ENCODE results near the gene FKTN.

Gene FKTN

DNA sequence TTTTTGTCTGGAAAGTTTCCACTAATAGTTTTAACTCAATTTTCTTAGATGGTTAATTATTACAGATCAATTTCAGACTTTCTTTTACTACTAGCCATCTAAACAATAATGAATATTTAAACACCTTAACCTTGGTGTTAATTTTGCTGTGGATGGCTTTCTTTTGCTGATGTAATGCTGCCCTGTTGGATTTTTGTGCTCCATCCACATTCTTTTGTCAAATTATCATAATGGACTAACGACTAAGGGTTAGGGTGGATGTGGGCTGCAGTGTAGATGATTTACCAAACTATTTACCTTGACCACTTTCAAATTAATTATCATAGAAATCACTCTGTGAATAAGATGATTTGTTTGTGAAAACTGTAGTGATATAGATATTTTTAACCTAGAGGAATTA is 120.8 kb downstream of the FKTN start:
- no peak for TF ChIP-seq CTCF (conservative IDR thresholded peaks at IDR 0.05; ENCODE audit: low read depth, low read length)
- no peak for DNase-seq (ENCODE audit: low read depth)

DNA sequence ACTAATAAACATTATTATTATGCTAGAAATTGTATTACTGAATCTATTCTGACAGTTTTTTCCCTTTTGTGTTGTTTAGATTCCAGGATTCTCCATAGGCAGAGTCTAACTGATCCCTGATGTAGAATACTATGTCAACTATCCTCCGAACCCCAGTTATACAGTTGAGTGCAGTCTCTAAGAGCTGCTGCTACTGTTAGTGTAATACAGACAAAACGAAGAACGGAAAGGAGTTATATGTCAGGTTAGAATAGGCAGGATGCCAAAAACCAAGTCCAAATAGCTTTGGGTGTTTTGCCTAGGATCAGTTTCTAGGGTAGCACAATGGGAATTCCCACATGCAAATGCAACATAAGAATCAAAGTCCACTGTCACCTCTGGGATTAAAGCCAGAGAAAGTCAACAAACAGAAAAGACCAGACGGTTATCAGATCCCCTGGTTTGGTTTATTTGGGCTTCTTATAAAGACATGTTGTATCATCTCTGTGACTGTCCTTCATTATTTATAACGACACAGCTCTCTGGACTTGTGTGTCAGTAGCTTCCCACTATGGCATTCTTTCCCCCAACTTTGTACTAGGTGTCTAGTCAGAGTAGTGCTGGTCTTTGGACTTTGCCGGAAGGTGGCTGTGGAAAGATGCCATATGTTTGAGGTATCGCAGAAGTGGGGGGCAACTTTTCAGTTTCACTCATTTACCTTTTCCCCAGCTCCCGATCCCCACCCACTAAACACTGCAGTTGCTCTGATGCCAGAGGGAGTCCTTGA is 121.5 kb downstream of the FKTN start:
- no peak overlapping the region for H3K4me3 ChIP-seq (ENCODE audit: low read depth, low read length)
- no peak for DNase-seq (ENCODE audit: low read depth)
- no peak for TF ChIP-seq CTCF (conservative IDR thresholded peaks at IDR 0.05; ENCODE audit: low read depth, low read length)

More for the DNA sequence above, 120.8 kb downstream of the FKTN start:
- no peak overlapping the region for H3K4me3 ChIP-seq (ENCODE audit: low read depth, low read length)

DNA sequence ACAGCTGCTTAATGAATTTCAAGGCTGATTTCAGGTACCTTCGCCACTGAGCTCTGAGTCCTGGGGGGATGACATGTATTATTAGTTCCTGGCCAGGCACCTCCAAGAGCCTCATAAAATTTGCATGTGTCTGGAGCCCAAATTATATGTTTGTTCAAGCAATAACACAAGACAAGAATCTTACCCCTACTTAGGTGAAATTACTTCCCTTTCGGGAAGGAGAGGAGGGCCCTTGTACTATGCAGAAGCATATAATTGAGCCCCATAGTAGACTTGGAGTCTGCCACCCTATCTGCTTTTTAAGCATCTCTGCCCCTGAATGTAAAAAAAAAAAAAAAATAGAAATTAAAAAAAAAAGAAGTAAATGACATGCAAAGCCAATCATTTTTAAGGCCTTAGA is 123.4 kb downstream of the FKTN start:
- no peak for TF ChIP-seq CTCF (conservative IDR thresholded peaks at IDR 0.05; ENCODE audit: low read depth, low read length)

DNA sequence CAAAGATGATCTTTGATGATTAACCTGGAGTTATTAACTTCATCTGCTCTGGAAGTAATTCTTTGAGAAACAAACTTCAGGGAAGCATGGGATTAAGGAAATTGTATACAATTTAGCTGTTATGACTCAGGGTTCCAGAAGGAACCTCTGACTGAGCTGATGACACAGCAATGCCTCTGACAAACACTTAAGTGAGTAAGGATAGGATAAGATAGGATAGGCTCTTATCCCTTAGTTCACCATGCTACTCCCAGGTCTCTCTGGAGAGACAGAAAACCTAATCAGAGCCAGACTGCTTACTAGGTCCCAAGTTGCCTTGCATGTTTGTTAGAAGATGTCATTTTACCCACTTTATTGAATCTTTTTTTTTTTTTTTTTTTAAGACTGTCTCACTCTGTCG is 123.8 kb downstream of the FKTN start:
- no peak for TF ChIP-seq CTCF (conservative IDR thresholded peaks at IDR 0.05; ENCODE audit: low read depth, low read length)
- DNase-seq (ENCODE audit: low read depth) = peak; percentile 41

More for the DNA sequence above, 123.4 kb downstream of the FKTN start:
- DNase-seq (ENCODE audit: low read depth) = no peak
- no peak overlapping the region for H3K4me3 ChIP-seq (ENCODE audit: low read depth, low read length)

GRCh38 chr9:105683688-105684275 is 125.9 kb downstream of the FKTN start:
- no peak overlapping the region for H3K4me3 ChIP-seq (ENCODE audit: low read depth, low read length)
- no peak for TF ChIP-seq CTCF (conservative IDR thresholded peaks at IDR 0.05; ENCODE audit: low read depth, low read length)
- DNase-seq (ENCODE audit: low read depth) = no peak

More for the DNA sequence above, 123.8 kb downstream of the FKTN start:
- H3K4me3 ChIP-seq (ENCODE audit: low read depth, low read length) = no peak overlapping the region

- H3K4me3 ChIP-seq (ENCODE audit: low read depth, low read length) = no peak overlapping the region
- TF ChIP-seq CTCF (conservative IDR thresholded peaks at IDR 0.05; ENCODE audit: low read depth, low read length) = no peak
- no peak for DNase-seq (ENCODE audit: low read depth)
These were observed 129.0 kb downstream of the FKTN start for GRCh38 chr9:105686936-105687335.

Measured in choroid plexus epithelial cell (primary cell).